GM21576 (cell line): Measurements from ENCODE around the gene MTMR3.
"Not testable (repeated sequence)": the region's sequence is repeated elsewhere in the genome, so short reads cannot be mapped to it uniquely, and the experiment has no call there.

ENCODE experiments used
- ATAC-seq: cut with Tn5 transposase; IDR thresholded peaks from one replicate; pipeline ENCODE4 v1.9.1; 2021; ENCODE audit warnings: mild to moderate bottlenecking, moderate library complexity; ENCODE audit not compliant: unreplicated experiment

The MTMR3 gene

GRCh38 chr22:30045901-30046715 is 163.1 kb downstream of the MTMR3 start:
- no peak for ATAC-seq

- ATAC-seq = no peak
Observed at GRCh38 chr22:30046716-30047363, 163.9 kb downstream of the MTMR3 start.

DNA sequence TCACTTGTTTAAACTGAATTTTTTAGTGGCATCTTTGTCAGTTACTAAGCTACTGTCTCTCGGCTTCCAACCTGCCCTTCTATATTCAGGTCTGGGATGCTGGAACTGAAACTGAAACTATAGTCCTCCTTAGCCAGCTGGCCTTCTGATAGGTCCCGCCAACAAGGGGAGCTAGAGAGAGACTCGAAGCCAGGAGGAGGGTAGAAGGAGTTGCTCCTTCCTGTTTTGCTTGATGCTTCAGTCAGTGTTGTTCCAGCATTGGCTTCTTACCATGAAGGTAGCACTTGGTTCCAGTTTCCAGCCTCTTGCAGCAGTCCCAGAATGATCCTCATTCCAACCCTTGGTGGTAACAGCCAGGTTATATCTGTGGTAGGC is 164.4 kb downstream of the MTMR3 start:
- no peak for ATAC-seq

GRCh38 chr22:30048681-30049080 is 165.7 kb downstream of the MTMR3 start:
- ATAC-seq = no peak

- no peak for ATAC-seq
Observed at GRCh38 chr22:30054067-30054763, 171.2 kb downstream of the MTMR3 start.

GRCh38 chr22:30054764-30055069 is 171.7 kb downstream of the MTMR3 start:
- ATAC-seq = no peak

DNA sequence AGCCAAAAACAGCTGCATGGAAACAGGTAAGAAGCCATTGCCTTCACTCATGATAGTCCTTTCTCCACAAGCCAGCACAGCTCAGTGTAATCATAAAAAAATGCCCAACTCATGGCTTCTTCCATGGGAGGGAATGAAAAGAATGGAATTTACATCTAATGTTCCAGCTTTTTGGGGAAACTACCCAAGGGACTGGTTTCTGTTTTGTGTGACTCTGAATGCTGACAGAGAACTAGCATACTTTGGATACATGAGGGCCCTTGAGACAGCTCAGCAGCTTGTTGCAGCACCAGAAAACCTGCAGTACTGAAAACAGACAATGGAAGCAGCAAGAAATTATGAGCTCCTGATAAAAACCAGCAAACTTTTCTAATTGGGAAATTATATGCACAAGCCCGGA is 173.0 kb downstream of the MTMR3 start:
- ATAC-seq = no peak

DNA sequence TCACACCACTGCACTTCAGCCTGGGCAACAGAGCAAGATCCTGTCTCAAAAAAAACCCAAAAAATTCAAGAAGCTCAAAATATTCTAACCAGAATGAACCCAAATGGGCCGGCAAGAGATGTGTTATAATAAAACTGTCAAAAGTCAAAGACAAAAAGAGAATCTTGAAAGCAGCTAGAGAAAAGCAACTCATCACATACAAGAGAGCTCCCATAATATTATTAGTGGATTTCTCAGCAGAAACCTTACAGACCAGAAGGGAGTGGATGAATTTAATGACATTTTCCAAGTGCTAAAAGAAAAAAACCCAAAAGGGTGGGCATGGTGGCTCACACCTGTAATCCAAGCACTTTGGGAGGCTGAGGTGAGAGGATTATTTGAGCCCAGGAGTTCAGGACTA is 174.4 kb downstream of the MTMR3 start:
- no peak for ATAC-seq

DNA sequence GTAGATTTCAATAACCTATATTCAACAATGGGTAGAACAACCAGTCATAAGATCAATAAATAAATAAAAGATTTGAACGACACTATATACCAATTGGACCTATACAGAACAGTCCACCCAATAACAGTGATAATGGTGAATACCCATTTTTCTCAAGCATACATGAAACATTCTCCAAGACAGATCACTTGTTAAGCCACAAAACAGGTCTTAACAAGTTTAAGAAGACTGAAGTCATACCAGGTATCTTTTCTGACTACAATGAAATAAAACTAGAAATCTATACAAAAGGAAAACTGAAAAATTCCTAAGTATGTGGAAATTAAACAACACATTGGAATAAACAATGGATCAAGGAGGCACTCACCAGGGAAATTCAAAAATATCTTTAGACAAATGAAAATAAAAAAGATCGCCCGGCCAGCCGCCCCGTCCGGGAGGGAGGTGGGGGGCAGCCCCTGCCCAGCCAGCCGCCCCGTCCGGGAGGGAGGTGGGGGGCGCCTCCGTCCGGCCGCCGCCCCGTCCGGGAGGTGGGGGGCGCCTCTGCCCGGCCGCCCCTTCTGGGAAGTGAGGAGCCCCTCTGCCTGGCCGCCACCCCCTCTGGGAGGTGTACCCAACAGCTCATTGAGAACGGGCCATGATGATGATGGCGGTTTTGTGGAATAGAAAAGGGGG is 176.5 kb downstream of the MTMR3 start:
- not testable (repeated sequence) for ATAC-seq

GRCh38 chr22:30061094-30061493 is 178.1 kb downstream of the MTMR3 start:
- ATAC-seq = not testable (repeated sequence)

DNA sequence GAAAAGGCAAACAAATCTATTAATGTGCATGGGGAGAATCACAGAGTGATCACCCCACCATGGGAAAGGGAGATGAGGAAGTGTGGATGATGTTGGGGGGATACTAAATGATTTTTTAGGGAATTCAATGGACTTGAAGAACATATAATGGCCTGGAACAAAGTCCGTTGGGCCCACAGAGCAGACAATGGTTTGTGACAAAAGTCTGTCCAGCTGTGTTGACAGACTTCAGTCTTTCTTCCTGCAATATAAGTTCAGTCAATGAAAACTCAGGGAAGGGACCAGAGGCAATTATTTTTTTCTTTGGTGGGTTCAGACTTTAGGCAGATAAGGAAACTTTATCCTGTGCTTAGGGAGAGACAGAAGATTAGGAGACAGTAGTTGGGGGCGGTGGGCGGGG is 179.3 kb downstream of the MTMR3 start:
- ATAC-seq = no peak

- ATAC-seq = no peak
Observed at GRCh38 chr22:30062950-30063349, 180.0 kb downstream of the MTMR3 start.

DNA sequence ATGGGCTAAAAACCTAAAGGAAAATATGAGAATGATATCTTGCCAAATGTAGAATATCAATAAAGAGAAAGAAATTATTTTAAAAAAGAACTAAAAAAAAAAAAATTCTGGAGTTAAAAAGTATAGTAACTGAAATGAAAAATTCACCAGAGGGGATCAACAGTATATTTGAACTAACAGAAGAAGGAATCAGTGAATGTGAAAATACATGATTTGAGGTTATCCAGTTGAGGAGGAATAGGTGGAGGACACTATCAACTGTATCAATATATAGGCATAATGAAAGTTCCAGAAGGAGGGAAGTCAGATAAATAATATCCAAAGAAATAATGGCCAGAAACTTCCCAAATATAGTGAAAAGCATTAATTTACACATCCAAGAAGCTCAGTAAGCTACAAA is 181.2 kb downstream of the MTMR3 start:
- ATAC-seq = no peak

DNA sequence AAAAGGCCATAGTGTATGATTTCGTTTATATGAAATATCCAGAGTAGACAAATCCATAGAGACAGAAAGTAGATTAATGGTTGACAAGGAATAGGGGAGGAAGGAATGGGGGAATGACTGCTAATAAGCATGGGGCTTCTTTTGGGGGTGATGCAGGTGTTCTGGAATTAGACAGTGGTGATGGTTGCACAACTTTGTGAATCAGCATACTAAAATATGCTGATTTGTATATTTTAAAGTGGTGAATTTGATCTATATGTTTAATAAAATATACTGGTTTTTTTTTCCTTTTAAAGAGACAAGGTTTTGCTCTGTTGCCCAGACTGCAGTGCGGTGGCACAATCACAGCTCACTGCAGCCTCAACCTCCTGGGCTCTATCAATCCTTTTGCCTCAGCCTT is 190.8 kb downstream of the MTMR3 start:
- no peak for ATAC-seq

DNA sequence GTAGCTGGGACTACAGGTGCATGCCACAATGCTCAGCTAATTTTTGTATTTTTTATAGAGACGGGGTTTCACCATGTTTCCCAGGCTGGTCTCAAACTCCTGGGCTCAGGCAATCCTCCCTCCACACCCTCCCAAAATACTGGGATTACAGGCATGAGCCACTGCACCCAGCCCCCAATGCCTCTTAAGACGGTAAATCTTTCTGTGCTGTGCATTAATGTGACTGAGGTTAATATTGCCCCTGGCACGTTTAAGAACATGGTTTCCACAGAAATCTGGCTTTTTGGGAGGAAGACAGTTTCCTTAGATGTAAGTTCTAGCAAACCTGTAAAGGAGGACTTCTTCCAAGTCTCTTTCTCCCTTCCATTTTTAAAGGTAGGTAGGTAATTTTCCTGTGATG is 191.2 kb downstream of the MTMR3 start:
- no peak for ATAC-seq

DNA sequence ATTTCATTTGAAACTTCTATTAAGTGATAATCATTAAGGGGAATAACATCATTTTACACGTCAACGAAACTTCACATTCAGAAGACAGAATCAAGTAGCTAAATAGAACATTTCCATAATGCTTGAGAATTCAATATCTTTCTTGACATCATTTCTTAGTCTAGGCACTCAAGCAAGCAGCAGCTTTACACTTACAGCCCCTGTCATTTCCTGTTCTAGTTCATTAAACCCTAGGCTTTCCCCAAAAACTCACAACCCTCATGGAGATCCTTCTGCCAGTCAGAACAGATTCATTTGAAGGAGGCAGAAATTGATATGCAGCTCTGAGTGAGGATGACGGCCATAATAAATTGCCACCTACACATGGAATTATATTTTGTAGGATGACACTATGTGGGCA is 192.0 kb downstream of the MTMR3 start:
- no peak for ATAC-seq

DNA sequence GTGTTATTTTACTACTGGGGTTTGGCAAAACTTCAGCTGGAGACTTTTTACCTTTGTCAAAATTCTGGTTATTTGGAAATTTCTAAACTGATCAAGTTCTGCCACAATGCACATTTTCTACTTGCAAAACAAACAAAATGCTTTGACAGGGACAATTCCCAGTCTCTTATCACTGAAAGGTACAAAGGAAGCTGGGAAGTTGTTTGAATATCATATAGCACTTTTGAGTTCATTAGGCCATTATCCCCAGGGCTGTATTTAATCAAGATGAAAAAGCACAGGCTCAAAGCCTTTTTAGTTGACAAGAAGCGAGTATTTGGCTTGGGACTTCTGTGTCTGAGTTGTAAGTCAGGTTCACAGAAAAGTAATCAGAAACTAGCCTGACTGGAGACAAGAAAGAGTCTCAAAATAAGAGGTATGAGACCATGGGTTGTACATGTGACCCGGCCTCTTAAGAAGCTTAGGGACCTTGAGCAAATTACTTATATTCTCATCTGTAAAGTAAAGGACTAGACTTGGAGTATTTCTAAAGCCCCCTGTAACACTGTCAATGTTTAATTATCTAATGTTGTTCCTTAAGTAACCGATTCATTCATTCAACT is 194.4 kb downstream of the MTMR3 start:
- ATAC-seq = no peak

GRCh38 chr22:30078320-30079311 is 195.6 kb downstream of the MTMR3 start:
- ATAC-seq = no peak

- ATAC-seq = no peak
Observed at GRCh38 chr22:30079952-30080533, 197.1 kb downstream of the MTMR3 start, which contains the start of gene HORMAD2. Gene HORMAD2 (plus strand): TSS chr22:30080464. CDS start chr22:30093953, 13,489 bp downstream.
